Kidney (tissue), 14 donors: ENCODE results near the gene GRIFIN. TPM values are rescaled to one million over a fixed set of nuclear protein-coding genes. Genes with fewer than 3 reads are reported as not detected.
A peak's percentile ranks its signal among the peaks of the same experiment; 100 is the strongest.

Experiments
- DNase-seq, 5 donors: peaks; one replicate each; pipeline ENCODE4 v3.0.0-alpha.2; 2013 to 2020
- FAIRE-seq: peaks from 2 replicates; lab custom pipeline; 2012; peaks lifted over from hg19 to GRCh38; lab: Jason Lieb, UNC
- H3K27ac ChIP-seq, 2 donors: one replicate each; pipeline ENCODE4 v1.7.0; 2013; ENCODE audit warnings: low read depth in 2 of 2, low read length in 2 of 2, inconsistent platforms in 1 of 2
- H3K27me3 ChIP-seq: one replicate; pipeline ENCODE4 v1.7.1; 2013; ENCODE audit warnings: low read length, inconsistent platforms; ENCODE audit not compliant: control insufficient read depth, insufficient read depth
- H3K36me3 ChIP-seq, 3 donors: one replicate each; pipeline versions ENCODE4 v1.7.0 to v1.7.1; 2013; ENCODE audit warnings: low read length in 3 of 3, control low read depth in 1 of 3, inconsistent platforms in 1 of 3; ENCODE audit not compliant: insufficient read depth in 3 of 3, control insufficient read depth in 2 of 3
- H3K4me1 ChIP-seq, 3 donors: one replicate each; pipeline versions ENCODE4 v1.7.0 to v1.7.1; 2013; ENCODE audit warnings: low read length in 3 of 3, inconsistent platforms in 1 of 3, low read depth in 1 of 3; ENCODE audit not compliant: control insufficient read depth in 2 of 3, insufficient read depth in 2 of 3
- H3K4me3 ChIP-seq, 3 donors: one replicate each; pipeline versions ENCODE4 v1.7.0 to v1.8.1; 2013; ENCODE audit warnings: low read length in 3 of 3, control low read depth in 1 of 3, inconsistent platforms in 1 of 3
- H3K9ac ChIP-seq, 3 donors: one replicate each; pipeline versions ENCODE4 v1.7.0 to v1.7.1; 2013; ENCODE audit warnings: low read length in 3 of 3, control low read depth in 1 of 3, inconsistent platforms in 1 of 3
- H3K9me3 ChIP-seq, 3 donors: one replicate each; pipeline versions ENCODE4 v1.7.0 to v1.7.1; 2013; ENCODE audit warnings: low read length in 3 of 3, control low read depth in 1 of 3, inconsistent platforms in 1 of 3; ENCODE audit not compliant: control insufficient read depth in 2 of 3, insufficient read depth in 1 of 3
- intact Hi-C: fragments of 100-400 bp; cut with DNase I; formaldehyde crosslinking; loops from one replicate; pipeline ENCODE4 v1.11.1; 2022
- polyA plus RNA-seq: library from polyadenylated mRNA; stranded (reverse); fragments of 350-450 nt; fragmentation: Illumina TruSeq; extraction: RNeasy Lipid Tissue Mini Kit (QIAGEN cat#74804); gene quantifications from one replicate; pipeline ENCODE4 v1.2.3, GENCODE V29; 2014; ENCODE audit warnings: low read depth, low replicate concordance; ENCODE audit not compliant: insufficient read depth
- total RNA-seq: library from RNA; stranded (reverse); fragmentation: NEBNext Ultra II Directional; extraction: Animal tissue kit (Norgen Biotek cat#: 25700); gene quantifications from one replicate; pipeline ENCODE4 v1.2.1, GENCODE V29; 2021
- TF ChIP-seq, protein P1 (sequence below): IDR thresholded peaks from 3 replicates; pipeline ENCODE4 v1.5.1; 2012; ENCODE audit warnings: mild to moderate bottlenecking, moderate library complexity, borderline replicate concordance; ENCODE audit not compliant: insufficient read depth; ENCODE audit errors: extremely low read depth
- donor health status: control.
- donor health status: control.
- donor health status: control.
- donor health status: control.
- donor health status: control.
- donor health status: DM: yes; HTN: yes; CAD: no.
- donor health status: Normal renal cell carcinoma (clear cell type).

The GRIFIN gene
- total and polyA plus RNA-seq, 2 donors from 2014 or later, result not detected

GRCh38 chr7:2472739-2473138 lies 3.5 kb downstream of the GRIFIN start:
- Histone ChIP-seq H3K4me1 (peaks cover 0 to 6% (median 0%) of the 10 kb centered on the region in 3 donors), H3K9me3 (no peaks in the 10 kb centered on the region), H3K36me3 (no peaks in the 10 kb centered on the region), H3K27ac (no peak overlapping the region), H3K9ac (no peak overlapping the region), H3K4me3 (no peak overlapping the region), H3K27me3 (no peaks in the 10 kb centered on the region)
- intact Hi-C loops, result no loop called here
- TF ChIP-seq, protein P1, sequence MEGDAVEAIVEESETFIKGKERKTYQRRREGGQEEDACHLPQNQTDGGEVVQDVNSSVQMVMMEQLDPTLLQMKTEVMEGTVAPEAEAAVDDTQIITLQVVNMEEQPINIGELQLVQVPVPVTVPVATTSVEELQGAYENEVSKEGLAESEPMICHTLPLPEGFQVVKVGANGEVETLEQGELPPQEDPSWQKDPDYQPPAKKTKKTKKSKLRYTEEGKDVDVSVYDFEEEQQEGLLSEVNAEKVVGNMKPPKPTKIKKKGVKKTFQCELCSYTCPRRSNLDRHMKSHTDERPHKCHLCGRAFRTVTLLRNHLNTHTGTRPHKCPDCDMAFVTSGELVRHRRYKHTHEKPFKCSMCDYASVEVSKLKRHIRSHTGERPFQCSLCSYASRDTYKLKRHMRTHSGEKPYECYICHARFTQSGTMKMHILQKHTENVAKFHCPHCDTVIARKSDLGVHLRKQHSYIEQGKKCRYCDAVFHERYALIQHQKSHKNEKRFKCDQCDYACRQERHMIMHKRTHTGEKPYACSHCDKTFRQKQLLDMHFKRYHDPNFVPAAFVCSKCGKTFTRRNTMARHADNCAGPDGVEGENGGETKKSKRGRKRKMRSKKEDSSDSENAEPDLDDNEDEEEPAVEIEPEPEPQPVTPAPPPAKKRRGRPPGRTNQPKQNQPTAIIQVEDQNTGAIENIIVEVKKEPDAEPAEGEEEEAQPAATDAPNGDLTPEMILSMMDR, result no peak
- FAIRE-seq, result no peak
- DNase-seq, result no peak

GRCh38 chr7:2471396-2471795 lies 4.8 kb downstream of the GRIFIN start:
- TF ChIP-seq, protein P1, result no peak
- H3K27me3 ChIP-seq, result no peaks in the 10 kb centered on the region
- no peak overlapping the region for H3K4me3 ChIP-seq
- intact Hi-C loops, result no loop called here
- no peaks in the 10 kb centered on the region for H3K4me1 ChIP-seq
- H3K36me3 ChIP-seq, result no peaks in the 10 kb centered on the region
- H3K9me3 ChIP-seq, result no peaks in the 10 kb centered on the region
- H3K9ac ChIP-seq, result no peak overlapping the region
- FAIRE-seq, result no peak
- DNase-seq, result peak; percentile 44 to 85 (median 72)
- no peak overlapping the region for H3K27ac ChIP-seq

DNA sequence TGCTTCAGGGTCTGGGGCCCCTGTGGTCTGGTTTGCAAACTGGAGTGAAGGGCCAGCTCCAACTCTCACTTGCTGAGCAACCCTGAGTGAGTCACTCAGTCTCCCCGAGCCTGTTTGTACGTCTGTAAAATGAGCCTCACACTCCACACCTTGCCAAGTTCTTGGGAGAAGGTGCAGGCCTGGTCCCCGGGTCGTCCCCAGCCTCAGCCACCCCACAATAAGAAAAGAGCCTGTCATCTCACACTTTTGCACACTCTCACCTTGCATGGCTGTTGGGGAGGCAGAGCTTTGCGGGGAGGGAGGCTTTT lies 5.2 kb downstream of the GRIFIN start:
- no peaks in the 10 kb centered on the region for H3K36me3 ChIP-seq
- intact Hi-C loops, result no loop called here
- no peak overlapping the region for H3K27ac ChIP-seq
- DNase-seq, result no peak
- no peaks in the 10 kb centered on the region for H3K9me3 ChIP-seq
- no peak for FAIRE-seq
- no peak overlapping the region for H3K4me3 ChIP-seq
- no peaks in the 10 kb centered on the region for H3K27me3 ChIP-seq
- no peak overlapping the region for H3K9ac ChIP-seq
- no peaks in the 10 kb centered on the region for H3K4me1 ChIP-seq
- TF ChIP-seq, protein P1, result no peak
